ENCODE measurements around the gene ZNF594.

- TF ChIP-seq, protein P1, sequence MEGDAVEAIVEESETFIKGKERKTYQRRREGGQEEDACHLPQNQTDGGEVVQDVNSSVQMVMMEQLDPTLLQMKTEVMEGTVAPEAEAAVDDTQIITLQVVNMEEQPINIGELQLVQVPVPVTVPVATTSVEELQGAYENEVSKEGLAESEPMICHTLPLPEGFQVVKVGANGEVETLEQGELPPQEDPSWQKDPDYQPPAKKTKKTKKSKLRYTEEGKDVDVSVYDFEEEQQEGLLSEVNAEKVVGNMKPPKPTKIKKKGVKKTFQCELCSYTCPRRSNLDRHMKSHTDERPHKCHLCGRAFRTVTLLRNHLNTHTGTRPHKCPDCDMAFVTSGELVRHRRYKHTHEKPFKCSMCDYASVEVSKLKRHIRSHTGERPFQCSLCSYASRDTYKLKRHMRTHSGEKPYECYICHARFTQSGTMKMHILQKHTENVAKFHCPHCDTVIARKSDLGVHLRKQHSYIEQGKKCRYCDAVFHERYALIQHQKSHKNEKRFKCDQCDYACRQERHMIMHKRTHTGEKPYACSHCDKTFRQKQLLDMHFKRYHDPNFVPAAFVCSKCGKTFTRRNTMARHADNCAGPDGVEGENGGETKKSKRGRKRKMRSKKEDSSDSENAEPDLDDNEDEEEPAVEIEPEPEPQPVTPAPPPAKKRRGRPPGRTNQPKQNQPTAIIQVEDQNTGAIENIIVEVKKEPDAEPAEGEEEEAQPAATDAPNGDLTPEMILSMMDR (conservative IDR thresholded peaks at IDR 0.05): no peak
- TF ChIP-seq EZH2 (IDR thresholded peaks at IDR 0.05; ENCODE audit: low read depth): no peak
Measured at GRCh38 chr17:5131146-5131715, 60.4 kb downstream of the ZNF594 start.

All from PC-9 (cell line).